ENCODE data around the gene VSTM5. TPM values are rescaled to one million over a fixed set of nuclear protein-coding genes. Genes with fewer than 3 reads are reported as not detected.

The VSTM5 gene
- total RNA-seq, 2 experiments from 2014 or later: not detected

GRCh38 chr11:93819966-93820695 is 30.3 kb downstream of the VSTM5 start:
- CTCF ChIA-PET: interaction anchor here (0.7 kb wide), 1 partner anchor 526 kb away, joined by 4 read pairs; no protein-coding TSS in a partner anchor
- Mint-ChIP-seq H3K36me3 (ENCODE audit: low read depth) (peaks cover 16% of the 10 kb centered on the region), H3K4me1 (no peaks in the 10 kb centered on the region), H3K9me3 (ENCODE audit: low read depth) (peaks cover 3% of the 10 kb centered on the region), H3K27me3 (no peaks in the 10 kb centered on the region), H3K4me3 (no peak overlapping the region), H3K27ac (no peak overlapping the region)
- POLR2A ChIA-PET: no interaction called here
- ATAC-seq (no peak), DNase-seq (no peak)
- intact Hi-C loops (cut with DNase I, micrococcal nuclease): no loop called here

DNA sequence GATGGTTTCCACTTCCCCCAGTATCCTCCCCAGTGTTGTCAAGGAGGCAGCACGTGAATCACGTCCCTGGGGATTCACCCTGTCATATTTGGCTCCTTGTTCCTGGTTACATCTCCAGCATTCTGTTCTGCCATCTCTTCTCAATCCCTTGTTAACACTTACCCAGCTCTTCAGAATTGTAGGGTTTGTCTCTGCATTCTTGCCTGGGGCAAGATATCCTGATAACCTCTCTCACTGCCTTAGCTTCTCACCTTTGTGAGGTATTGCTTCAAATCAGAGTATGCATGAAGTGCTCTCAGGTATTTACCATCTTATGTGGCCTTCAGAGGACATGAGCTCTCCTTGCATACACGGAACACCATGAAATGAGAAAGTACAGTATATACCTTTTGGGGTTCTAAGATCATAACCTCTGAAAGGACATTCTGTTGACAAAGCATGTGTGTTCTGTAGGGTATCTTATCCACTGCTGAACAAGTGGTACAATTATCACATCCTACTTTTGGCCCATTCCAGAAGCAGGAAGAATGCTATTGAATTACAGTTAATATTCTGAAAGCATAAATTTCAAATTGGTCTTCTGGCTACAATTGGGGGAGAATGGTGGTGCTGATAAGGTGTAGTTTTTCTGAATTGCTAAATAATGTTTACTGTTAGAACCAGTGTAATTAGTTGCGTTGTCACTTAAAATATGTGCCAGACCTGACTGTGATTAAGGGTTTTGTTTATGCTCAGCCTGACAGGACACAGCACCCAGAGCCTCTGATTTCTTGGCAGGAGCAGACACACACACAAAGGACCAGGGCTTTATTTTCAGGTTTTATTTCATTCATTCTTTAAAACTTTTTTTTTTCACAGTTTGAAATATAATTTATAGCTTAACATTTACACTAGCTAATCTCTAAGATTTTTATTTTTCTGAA is 32.7 kb downstream of the VSTM5 start:
- intact Hi-C loops (cut with DNase I, micrococcal nuclease): no loop called here
- Mint-ChIP-seq H3K4me3 (no peak overlapping the region), H3K27me3 (no peaks in the 10 kb centered on the region), H3K27ac (no peak overlapping the region), H3K9me3 (ENCODE audit: low read depth) (peaks cover 3% of the 10 kb centered on the region), H3K36me3 (ENCODE audit: low read depth) (peaks cover 31% of the 10 kb centered on the region), H3K4me1 (no peaks in the 10 kb centered on the region)
- ATAC-seq (no peak), DNase-seq (no peak)
- CTCF ChIA-PET: no interaction called here
- POLR2A ChIA-PET: no interaction called here

DNA sequence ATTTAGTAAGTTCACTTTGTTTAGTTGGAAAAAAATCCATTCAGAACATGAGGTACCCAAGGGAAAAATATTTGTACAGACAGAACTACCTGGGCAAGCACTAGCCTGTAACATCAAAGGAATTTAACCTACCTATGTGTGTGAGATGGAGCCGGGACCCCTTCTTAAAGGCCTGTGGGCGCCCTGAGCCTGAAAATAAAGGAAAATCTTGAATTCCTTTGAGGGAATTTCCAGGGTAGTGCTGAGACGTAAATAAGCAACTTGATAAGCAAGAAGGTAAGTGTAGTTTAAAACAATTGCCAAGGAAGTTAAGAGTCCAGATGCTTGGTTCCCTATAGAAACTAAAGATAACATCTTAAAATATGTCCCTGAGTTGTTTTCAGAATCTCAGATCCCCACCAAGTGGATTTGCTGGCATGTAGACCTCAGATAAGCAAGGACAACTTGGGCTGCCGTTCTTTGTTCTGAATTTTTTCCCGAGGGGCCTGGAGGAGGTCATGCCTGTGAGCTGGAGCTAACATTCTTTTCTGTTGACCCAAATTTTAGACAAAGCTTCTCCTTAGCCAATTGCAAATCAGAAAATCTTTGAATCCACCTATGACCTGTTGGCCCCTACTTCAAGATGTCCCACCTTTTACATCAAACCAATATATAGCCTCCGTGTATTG is 35.3 kb downstream of the VSTM5 start:
- Mint-ChIP-seq H3K36me3 (ENCODE audit: low read depth) (peaks cover 44% of the 10 kb centered on the region), H3K27ac (no peak overlapping the region), H3K4me1 (no peaks in the 10 kb centered on the region), H3K27me3 (no peaks in the 10 kb centered on the region), H3K9me3 (ENCODE audit: low read depth) (no peaks in the 10 kb centered on the region), H3K4me3 (no peak overlapping the region)
- ATAC-seq (no peak), DNase-seq (no peak)
- intact Hi-C loops (cut with DNase I, micrococcal nuclease): no loop called here
- POLR2A ChIA-PET: no interaction called here
- CTCF ChIA-PET: no interaction called here

GRCh38 chr11:93813974-93814373 is 36.4 kb downstream of the VSTM5 start:
- H3K4me1 Mint-ChIP-seq: no peaks in the 10 kb centered on the region
- no peak overlapping the region for H3K4me3 Mint-ChIP-seq
- no peak for DNase-seq
- intact Hi-C loops (cut with DNase I, micrococcal nuclease): no loop called here
- H3K27ac Mint-ChIP-seq: no peak overlapping the region
- no peaks in the 10 kb centered on the region for H3K27me3 Mint-ChIP-seq
- no peaks in the 10 kb centered on the region for H3K9me3 Mint-ChIP-seq (ENCODE audit: low read depth)
- ChIA-PET POLR2A (no interaction called here), CTCF (no interaction called here)
- ATAC-seq: no peak
- peaks cover 47% of the 10 kb centered on the region for H3K36me3 Mint-ChIP-seq (ENCODE audit: low read depth)

DNA sequence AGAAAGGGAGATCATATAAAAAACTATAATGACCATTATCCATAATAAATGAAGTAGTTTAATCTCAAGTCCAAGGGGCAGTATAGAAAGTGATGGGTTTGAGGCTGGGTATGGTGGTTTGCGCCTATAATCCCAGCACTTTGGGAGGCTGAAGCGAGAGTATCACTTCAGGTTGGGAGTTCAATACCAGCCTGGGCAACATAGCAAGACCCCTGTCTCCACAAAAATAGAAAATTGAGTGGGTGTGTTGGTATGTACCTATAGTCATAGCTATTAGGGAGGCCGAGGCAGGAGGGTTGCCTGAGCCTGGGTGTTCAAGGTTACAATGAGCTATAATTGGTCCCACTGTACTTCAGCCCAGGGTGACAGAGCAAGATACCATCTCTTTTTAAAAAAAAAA is 42.4 kb downstream of the VSTM5 start:
- no peak overlapping the region for H3K4me3 Mint-ChIP-seq
- H3K27ac Mint-ChIP-seq: no peak overlapping the region
- H3K9me3 Mint-ChIP-seq (ENCODE audit: low read depth): no peaks in the 10 kb centered on the region
- DNase-seq (no peak), ATAC-seq (no peak)
- POLR2A ChIA-PET: no interaction called here
- no peaks in the 10 kb centered on the region for H3K4me1 Mint-ChIP-seq
- peaks cover 49% of the 10 kb centered on the region for H3K36me3 Mint-ChIP-seq (ENCODE audit: low read depth)
- no peaks in the 10 kb centered on the region for H3K27me3 Mint-ChIP-seq
- intact Hi-C loops (cut with DNase I, micrococcal nuclease): no loop called here
- CTCF ChIA-PET: interaction anchor here (0.7 kb wide), 1 partner anchor 1129 kb away, joined by 3 read pairs; no protein-coding TSS in a partner anchor

- Mint-ChIP-seq H3K4me1 (no peaks in the 10 kb centered on the region), H3K27ac (peak overlapping the region; percentile 25), H3K27me3 (no peaks in the 10 kb centered on the region), H3K9me3 (ENCODE audit: low read depth) (no peaks in the 10 kb centered on the region), H3K4me3 (no peak overlapping the region), H3K36me3 (ENCODE audit: low read depth) (peaks cover 45% of the 10 kb centered on the region)
- intact Hi-C loops (cut with DNase I, micrococcal nuclease): no loop called here
- ATAC-seq: no peak
- POLR2A ChIA-PET: no interaction called here
- DNase-seq: no peak
- CTCF ChIA-PET: no interaction called here
Observed at GRCh38 chr11:93804879-93805278, 45.5 kb downstream of the VSTM5 start.

- ChIA-PET POLR2A (interaction anchor here (1.3 to 2.3 kb wide), 2 partner anchors 9 to 11 kb away, joined by 3 to 13 read pairs; no protein-coding TSS in a partner anchor), CTCF (interaction anchor here (0.8 to 0.9 kb wide), 2 partner anchors 10 to 117 kb away, joined by 3 read pairs; no protein-coding TSS in a partner anchor)
- H3K27me3 Mint-ChIP-seq: no peaks in the 10 kb centered on the region
- DNase-seq (no peak), ATAC-seq (no peak)
- peaks cover 44% of the 10 kb centered on the region for H3K36me3 Mint-ChIP-seq (ENCODE audit: low read depth)
- no peak overlapping the region for H3K27ac Mint-ChIP-seq
- intact Hi-C loops (cut with DNase I, micrococcal nuclease): no loop called here
- no peaks in the 10 kb centered on the region for H3K4me1 Mint-ChIP-seq
- no peaks in the 10 kb centered on the region for H3K9me3 Mint-ChIP-seq (ENCODE audit: low read depth)
- no peak overlapping the region for H3K4me3 Mint-ChIP-seq
Observed at GRCh38 chr11:93801366-93801765, 49.1 kb downstream of the VSTM5 start.

- no peak for ATAC-seq
- Mint-ChIP-seq H3K4me1 (peaks cover 3% of the 10 kb centered on the region), H3K36me3 (ENCODE audit: low read depth) (peaks cover 58% of the 10 kb centered on the region), H3K27ac (no peak overlapping the region), H3K9me3 (ENCODE audit: low read depth) (no peaks in the 10 kb centered on the region), H3K27me3 (no peaks in the 10 kb centered on the region), H3K4me3 (no peak overlapping the region)
- intact Hi-C loops (cut with DNase I, micrococcal nuclease): no loop called here
- no peak for DNase-seq
- CTCF ChIA-PET: interaction anchor here (0.6 kb wide), 1 partner anchor 54 kb away, joined by 3 read pairs; no protein-coding TSS in a partner anchor
- POLR2A ChIA-PET: interaction anchor here (1.1 kb wide), 2 partner anchors 55 to 68 kb away, joined by 3 to 6 read pairs; partner anchors contain the start of genes C11orf54 and TAF1D
Observed at GRCh38 chr11:93796441-93797231, 53.8 kb downstream of the VSTM5 start.

DNA sequence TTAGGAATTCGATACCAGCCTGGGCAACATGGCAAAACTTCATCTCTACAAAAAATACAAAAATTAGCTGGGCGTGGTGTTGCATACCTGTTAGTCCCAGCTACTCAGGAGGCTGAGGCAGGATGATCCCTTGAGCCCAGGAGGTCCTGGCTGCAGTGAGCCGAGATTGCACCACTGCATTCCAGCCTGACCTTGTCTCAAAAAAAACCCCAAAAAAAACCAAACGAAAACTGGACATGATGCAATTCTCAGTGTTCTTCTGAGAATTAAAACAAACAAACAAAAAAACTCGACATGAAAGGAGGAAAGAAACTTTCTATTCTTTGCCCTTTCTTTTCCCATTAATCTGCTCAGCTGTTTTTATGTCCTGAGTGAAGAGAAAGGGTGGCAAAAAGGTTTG is 58.9 kb downstream of the VSTM5 start:
- H3K36me3 Mint-ChIP-seq (ENCODE audit: low read depth): peaks cover 63% of the 10 kb centered on the region
- H3K27ac Mint-ChIP-seq: no peak overlapping the region
- no peak overlapping the region for H3K4me3 Mint-ChIP-seq

DNA sequence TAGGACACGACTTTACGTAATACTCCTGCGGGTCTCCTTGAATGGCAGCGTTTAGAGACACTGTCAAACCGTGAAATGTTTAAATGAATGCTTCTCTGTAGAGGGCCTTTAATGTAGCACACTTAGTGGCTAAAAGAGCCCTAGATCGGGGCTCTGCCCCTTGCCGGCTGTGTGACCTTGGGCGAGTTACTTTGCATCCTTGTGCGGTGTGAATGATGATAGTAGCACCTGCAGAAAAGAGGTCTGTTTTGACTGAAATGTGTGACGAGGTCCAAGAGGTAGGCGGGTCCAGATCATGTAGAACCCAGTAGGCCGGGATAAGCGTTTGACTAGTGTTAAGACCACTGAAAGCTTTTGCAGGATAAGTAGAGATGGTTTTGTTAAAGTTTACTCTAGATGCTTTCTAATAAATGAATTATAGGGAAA is 65.5 kb downstream of the VSTM5 start:
- Mint-ChIP-seq H3K27ac (peak overlapping the region; percentile 99), H3K4me3 (peak overlapping the region; percentile 89), H3K4me1 (peaks cover 42% of the 10 kb centered on the region), H3K9me3 (ENCODE audit: low read depth) (no peaks in the 10 kb centered on the region), H3K36me3 (ENCODE audit: low read depth) (peaks cover 36% of the 10 kb centered on the region), H3K27me3 (no peaks in the 10 kb centered on the region)
- intact Hi-C loops (cut with DNase I, micrococcal nuclease): loop anchor here (1.0 to 10.0 kb wide), 13 partner anchors 44 to 1282 kb away; partner anchors contain the start of genes ANKRD49 (in 2 of the 2), C11orf54 (in 2 of the 2), CEP295 (in 2 of the 2) and MRE11 (in 2 of the 2)
- DNase-seq: peak; percentile 59
- ChIA-PET CTCF (no interaction called here), POLR2A (no interaction called here)
- peak; percentile 28 for ATAC-seq

More for the DNA sequence above, 58.9 kb downstream of the VSTM5 start:
- intact Hi-C loops (cut with DNase I, micrococcal nuclease): no loop called here
- no peak for ATAC-seq
- CTCF ChIA-PET: interaction anchor here (1.2 kb wide), 1 partner anchor 9 kb away, joined by 3 read pairs; no protein-coding TSS in a partner anchor
- peaks cover 21% of the 10 kb centered on the region for H3K4me1 Mint-ChIP-seq
- no peak for DNase-seq
- no peaks in the 10 kb centered on the region for H3K9me3 Mint-ChIP-seq (ENCODE audit: low read depth)
- POLR2A ChIA-PET: interaction anchor here (0.6 to 2.8 kb wide), 3 partner anchors 9 to 340 kb away, joined by 3 to 13 read pairs (median 3); partner anchors contain the start of genes C11orf54 and TAF1D
- H3K27me3 Mint-ChIP-seq: no peaks in the 10 kb centered on the region

Measured in activated CD4-positive, alpha-beta T cell treated with anti-CD3 and anti-CD28 coated beads for 36 hours (primary cell).